ENCODE measurements around the gene TYROBP. TPM values are rescaled to one million over a fixed set of nuclear protein-coding genes. Genes with fewer than 3 reads are reported as not detected.

Gene TYROBP
- total RNA-seq, 1 experiment from 2014 or later, result not detected

- in situ Hi-C loops (cut with HindIII; ENCODE audit: low pct_unique_long_range_greater_than_20kb, low sequenced_read_pairs), result no loop called here
- ChIA-PET CTCF (no interaction called here), POLR2A (interaction anchor here (0.6 kb wide), 3 partner anchors 12 to 74 kb away, joined by 3 to 6 read pairs (median 5); no protein-coding TSS in a partner anchor)
- no peak for DNase-seq (ENCODE audit: low read depth, low spot score)
- Histone ChIP-seq H3K27me3 (ENCODE audit: control insufficient read depth, insufficient read depth, low read length) (no peaks in the 10 kb centered on the region), H3K27ac (ENCODE audit: low read length) (no peak overlapping the region), H3K4me3 (ENCODE audit: low read depth in 2 of 2, low read length in 2 of 2) (no peak overlapping the region), H3K4me1 (ENCODE audit: control insufficient read depth, insufficient read depth, low read length) (no peaks in the 10 kb centered on the region), H3K36me3 (ENCODE audit: control insufficient read depth, insufficient read depth, low read length) (peaks cover under 1% of the 10 kb centered on the region; the same call in 1 of the 2 replicates), H3K9me3 (ENCODE audit: control insufficient read depth, insufficient read depth, low read depth, low read length) (no peaks in the 10 kb centered on the region)
- BruUV-seq (replicated peaks), result no TSS peak
- ATAC-seq, result no peak
- intact Hi-C loops (cut with micrococcal nuclease; ENCODE audit: unreplicated experiment), result no loop called here
- TF ChIP-seq POLR2AphosphoS5 (IDR thresholded peaks at IDR 0.05; ENCODE audit: low read depth, low read length) (0 out of 2 replicates have a peak, but pooled peaks have one; percentile 51), CTCF (IDR thresholded peaks at IDR 0.05) (no peak), REST (IDR thresholded peaks at IDR 0.05; ENCODE audit: insufficient read depth in 1 of 2, low read depth in 2 of 2, low read length in 1 of 2) (no peak)
These were observed 22.2 kb downstream of the TYROBP start for GRCh38 chr19:35885904-35886303.

- no peak for TF ChIP-seq POLR2AphosphoS5 (IDR thresholded peaks at IDR 0.05; ENCODE audit: low read depth, low read length)
- TF ChIP-seq CTCF (IDR thresholded peaks at IDR 0.05), result no peak
- TF ChIP-seq TCF7L2 (IDR thresholded peaks at IDR 0.05; ENCODE audit: low read depth, low read length), result no peak
- TF ChIP-seq SIN3A (IDR thresholded peaks at IDR 0.05; ENCODE audit: borderline replicate concordance, insufficient read depth, low read depth, low read length), result no peak
- TF ChIP-seq REST (IDR thresholded peaks at IDR 0.05; ENCODE audit: insufficient read depth in 1 of 2, low read depth in 2 of 2, low read length in 1 of 2), result no peak
- H3K9me3 ChIP-seq (ENCODE audit: control insufficient read depth, insufficient read depth, low read depth, low read length), result no peaks in the 10 kb centered on the region
- no TSS peak for BruUV-seq (replicated peaks)
- DNase-seq (ENCODE audit: low read depth, low spot score), result no peak
- CTCF ChIA-PET, result no interaction called here
- no peak for ATAC-seq
- H3K27me3 ChIP-seq (ENCODE audit: control insufficient read depth, insufficient read depth, low read length), result no peaks in the 10 kb centered on the region
- no peak overlapping the region for H3K4me3 ChIP-seq (ENCODE audit: low read depth in 2 of 2, low read length in 2 of 2)
- H3K27ac ChIP-seq (ENCODE audit: low read length), result no peak overlapping the region
- H3K4me1 ChIP-seq (ENCODE audit: control insufficient read depth, insufficient read depth, low read length), result no peaks in the 10 kb centered on the region
- POLR2A ChIA-PET, result no interaction called here
- intact Hi-C loops (cut with micrococcal nuclease; ENCODE audit: unreplicated experiment), result no loop called here
- in situ Hi-C loops (cut with HindIII; ENCODE audit: low pct_unique_long_range_greater_than_20kb, low sequenced_read_pairs), result no loop called here
- H3K36me3 ChIP-seq (ENCODE audit: control insufficient read depth, insufficient read depth, low read length), result no peaks in the 10 kb centered on the region
These were observed 22.8 kb downstream of the TYROBP start for GRCh38 chr19:35885225-35885738.
